HEK293 (cell line): ENCODE measurements around the gene B4GALNT1.

ENCODE experiments used
- CTCF ChIA-PET: fragments of 350-600 bp; formaldehyde crosslinking; extraction: SDS; loops from one replicate; lab custom pipeline; 2021; ENCODE audit warnings: antibody characterized with exemption; lab: Yijun Ruan, JAX
- POLR2A ChIA-PET: fragments of 300-600 bp; formaldehyde crosslinking; extraction: SDS; loops from one replicate; lab custom pipeline; 2020; ENCODE audit warnings: antibody characterized with exemption, inconsistent platforms; lab: Yijun Ruan, JAX
- H3K27ac ChIP-seq: fragments of 200-500 bp; sonication (Bioruptor generic); 2 replicates; pipeline ENCODE4 v1.5.1; 2014; ENCODE audit warnings: low read depth, low read length, control low read depth, inconsistent platforms; ENCODE audit errors: extremely low read depth
- H3K36me3 ChIP-seq, 2 experiments: fragments of 200-500 bp in 1 of 2; sonication (Bioruptor generic) in 1 of 2; 1 replicate in 1 of 2; 2 replicates in 1 of 2; pipeline ENCODE4 v1.5.1; 2014 to 2017; ENCODE audit warnings: inconsistent platforms in 2 of 2, low read length in 2 of 2; ENCODE audit not compliant: control insufficient read depth in 2 of 2, insufficient read depth in 1 of 2
- H3K4me1 ChIP-seq: fragments of 200-500 bp; sonication (Bioruptor generic); 2 replicates; pipeline ENCODE4 v1.5.1; 2014; ENCODE audit warnings: mild to moderate bottlenecking, low read length, inconsistent platforms; ENCODE audit not compliant: control insufficient read depth, insufficient read depth
- H3K4me3 ChIP-seq: 2 replicates; pipeline ENCODE4 v1.5.1; 2011; ENCODE audit warnings: low read depth, mild to moderate bottlenecking, control low read depth, low read length, moderate library complexity
- H3K9me3 ChIP-seq: fragments of 200-500 bp; sonication (Bioruptor generic); 2 replicates; pipeline ENCODE4 v1.5.1; 2014; ENCODE audit warnings: low read depth, low read length, inconsistent platforms; ENCODE audit not compliant: control insufficient read depth, insufficient read depth
- PBX3 ChIP-seq: sonication (generic); formaldehyde crosslinking; IDR thresholded peaks from 2 replicates; pipeline ENCODE4 v1.8.1; 2022; ENCODE audit warnings: mild to moderate bottlenecking, moderate library complexity, missing genetic modification reagents
- ZBTB48 ChIP-seq: fragments of 450-650 bp; formaldehyde crosslinking; IDR thresholded peaks from 2 replicates; pipeline ENCODE4 v1.5.1; 2016; ENCODE audit warnings: missing biosample characterization, missing genetic modification characterization
- ZBTB7A ChIP-seq: fragments of 450-650 bp; formaldehyde crosslinking; IDR thresholded peaks from 2 replicates; pipeline ENCODE4 v1.5.1; 2016; ENCODE audit warnings: low read depth, missing biosample characterization, missing genetic modification characterization
- ZEB2 ChIP-seq: fragments of 450-650 bp; formaldehyde crosslinking; IDR thresholded peaks from 2 replicates; pipeline ENCODE4 v1.5.1; 2016; ENCODE audit warnings: missing biosample characterization, missing genetic modification characterization
- ZNF155 ChIP-seq: fragments of 450-650 bp; formaldehyde crosslinking; IDR thresholded peaks from 2 replicates; pipeline ENCODE4 v1.5.1; 2016; ENCODE audit warnings: missing biosample characterization, missing genetic modification characterization
- ZNF174 ChIP-seq: fragments of 450-650 bp; formaldehyde crosslinking; IDR thresholded peaks from 2 replicates; pipeline ENCODE4 v1.5.0; 2017; ENCODE audit warnings: missing biosample characterization, mild to moderate bottlenecking, missing genetic modification characterization
- ZNF280D ChIP-seq: fragments of 450-650 bp; formaldehyde crosslinking; IDR thresholded peaks from 2 replicates; pipeline ENCODE4 v1.5.1; 2016; ENCODE audit warnings: missing biosample characterization, missing genetic modification characterization
- ZNF324 ChIP-seq: fragments of 450-650 bp; formaldehyde crosslinking; IDR thresholded peaks from 2 replicates; pipeline ENCODE4 v1.5.1; 2016; ENCODE audit warnings: missing biosample characterization, missing genetic modification characterization
- ZNF514 ChIP-seq: fragments of 450-650 bp; formaldehyde crosslinking; IDR thresholded peaks from 2 replicates; pipeline ENCODE4 v1.5.1; 2016; ENCODE audit warnings: missing biosample characterization, missing genetic modification characterization
- ZNF558 ChIP-seq: fragments of 450-650 bp; formaldehyde crosslinking; IDR thresholded peaks from 2 replicates; pipeline ENCODE4 v1.5.1; 2016; ENCODE audit warnings: missing biosample characterization, missing genetic modification characterization
- ZNF571 ChIP-seq: fragments of 450-650 bp; formaldehyde crosslinking; IDR thresholded peaks from 2 replicates; pipeline ENCODE4 v1.5.0; 2017; ENCODE audit warnings: missing biosample characterization, missing genetic modification characterization
- ZNF623 ChIP-seq: fragments of 450-650 bp; formaldehyde crosslinking; IDR thresholded peaks from 2 replicates; pipeline ENCODE4 v1.5.1; 2016; ENCODE audit warnings: missing biosample characterization, missing genetic modification characterization
- ZNF645 ChIP-seq: fragments of 450-650 bp; formaldehyde crosslinking; IDR thresholded peaks from 2 replicates; pipeline ENCODE4; 2016; ENCODE audit warnings: missing biosample characterization, missing genetic modification characterization
- ZNF660 ChIP-seq: fragments of 450-650 bp; IDR thresholded peaks from 2 replicates; pipeline ENCODE4 v1.5.1; 2018; ENCODE audit warnings: missing biosample characterization, mild to moderate bottlenecking, missing genetic modification characterization
- ZNF664 ChIP-seq: fragments of 450-650 bp; formaldehyde crosslinking; IDR thresholded peaks from 2 replicates; pipeline ENCODE4 v1.5.1; 2016; ENCODE audit warnings: missing biosample characterization, missing genetic modification characterization
- ZSCAN4 ChIP-seq: fragments of 450-650 bp; formaldehyde crosslinking; IDR thresholded peaks from 2 replicates; pipeline ENCODE4 v1.5.1; 2017; ENCODE audit warnings: missing biosample characterization, missing genetic modification characterization
- ZSCAN5A ChIP-seq: fragments of 450-650 bp; formaldehyde crosslinking; IDR thresholded peaks from 2 replicates; pipeline ENCODE4 v1.5.1; 2016; ENCODE audit warnings: missing biosample characterization, missing genetic modification characterization
- TF ChIP-seq, protein P1 (sequence below): fragments of 450-650 bp; formaldehyde crosslinking; IDR thresholded peaks from 2 replicates; pipeline ENCODE4 v1.5.1; 2016; ENCODE audit warnings: missing biosample characterization, missing genetic modification characterization
- TF ChIP-seq, protein P2 (sequence below): fragments of 450-650 bp; formaldehyde crosslinking; IDR thresholded peaks from 2 replicates; pipeline ENCODE4 v1.5.1; 2016; ENCODE audit warnings: missing biosample characterization, missing genetic modification characterization
- TF ChIP-seq, protein P3 (sequence below): fragments of 450-650 bp; formaldehyde crosslinking; IDR thresholded peaks from 2 replicates; pipeline ENCODE4 v1.5.1; 2016; ENCODE audit warnings: missing biosample characterization, missing genetic modification characterization

The B4GALNT1 gene

DNA sequence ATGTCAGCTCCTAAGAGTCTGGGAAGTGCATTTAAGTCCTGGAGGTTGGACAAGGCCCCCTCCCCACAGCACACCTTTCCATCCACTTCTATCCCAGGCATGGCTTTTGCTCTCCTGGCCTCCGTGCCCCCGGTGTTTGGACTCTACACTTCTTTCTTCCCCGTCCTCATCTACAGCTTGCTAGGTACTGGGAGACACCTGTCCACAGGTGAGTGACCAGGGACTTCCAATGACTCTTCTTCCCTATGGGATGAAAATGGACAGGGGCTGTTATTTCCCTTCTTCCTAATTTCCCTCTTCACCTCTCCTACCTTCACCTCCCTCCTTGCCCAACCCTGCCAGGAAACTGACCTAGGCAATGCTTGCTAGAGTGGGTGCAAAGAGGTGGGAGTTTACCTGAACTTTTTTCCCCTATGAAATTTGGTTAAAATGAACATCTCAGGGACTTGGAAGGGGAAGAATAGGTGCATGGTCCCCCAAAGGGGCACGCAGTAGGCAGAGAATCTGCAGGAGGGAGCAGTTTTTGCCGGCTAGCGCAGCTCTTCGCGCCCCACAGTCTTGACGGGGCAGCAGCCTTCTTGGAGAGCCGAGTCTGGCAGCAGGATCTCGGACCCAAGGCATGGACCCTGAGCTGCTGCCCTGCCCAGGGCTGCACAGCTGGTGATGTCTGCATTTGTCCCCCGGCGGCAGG lies 12.6 kb downstream of the B4GALNT1 start:
- Histone ChIP-seq H3K9me3 (no peaks in the 10 kb centered on the region), H3K36me3 (peaks cover 0 to 50% of the 10 kb centered on the region in 2 experiments; a peak in 1 of 3 replicates), H3K27ac (no peak overlapping the region), H3K4me3 (no peak overlapping the region), H3K4me1 (no peaks in the 10 kb centered on the region)
- POLR2A ChIA-PET, result interaction anchor here (0.6 to 1.8 kb wide), 4 partner anchors 9 to 109 kb away, joined by 3 to 7 read pairs (median 4); partner anchors contain the start of genes ARHGEF25 and DTX3
- CTCF ChIA-PET, result interaction anchor here (0.6 to 4.5 kb wide), 18 partner anchors 10 to 992 kb away, joined by 3 to 113 read pairs (median 4); partner anchors contain the start of genes B4GALNT1 and DCTN2
- TF ChIP-seq ZEB2 (tag by site-specific recombination) (0 out of 2 replicates have a peak, but pooled peaks have one; percentile 38), ZBTB48 (tag by site-specific recombination) (no peak), ZNF664 (no peak), ZNF660 (tag by site-specific recombination) (no peak), ZNF645 (tag by site-specific recombination) (no peak), ZNF174 (tag by site-specific recombination) (no peak), ZSCAN4 (tag by site-specific recombination) (no peak)
- TF ChIP-seq, protein P1, sequence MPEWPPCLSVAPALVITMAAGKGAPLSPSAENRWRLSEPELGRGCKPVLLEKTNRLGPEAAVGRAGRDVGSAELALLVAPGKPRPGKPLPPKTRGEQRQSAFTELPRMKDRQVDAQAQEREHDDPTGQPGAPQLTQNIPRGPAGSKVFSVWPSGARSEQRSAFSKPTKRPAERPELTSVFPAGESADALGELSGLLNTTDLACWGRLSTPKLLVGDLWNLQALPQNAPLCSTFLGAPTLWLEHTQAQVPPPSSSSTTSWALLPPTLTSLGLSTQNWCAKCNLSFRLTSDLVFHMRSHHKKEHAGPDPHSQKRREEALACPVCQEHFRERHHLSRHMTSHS, result no peak

DNA sequence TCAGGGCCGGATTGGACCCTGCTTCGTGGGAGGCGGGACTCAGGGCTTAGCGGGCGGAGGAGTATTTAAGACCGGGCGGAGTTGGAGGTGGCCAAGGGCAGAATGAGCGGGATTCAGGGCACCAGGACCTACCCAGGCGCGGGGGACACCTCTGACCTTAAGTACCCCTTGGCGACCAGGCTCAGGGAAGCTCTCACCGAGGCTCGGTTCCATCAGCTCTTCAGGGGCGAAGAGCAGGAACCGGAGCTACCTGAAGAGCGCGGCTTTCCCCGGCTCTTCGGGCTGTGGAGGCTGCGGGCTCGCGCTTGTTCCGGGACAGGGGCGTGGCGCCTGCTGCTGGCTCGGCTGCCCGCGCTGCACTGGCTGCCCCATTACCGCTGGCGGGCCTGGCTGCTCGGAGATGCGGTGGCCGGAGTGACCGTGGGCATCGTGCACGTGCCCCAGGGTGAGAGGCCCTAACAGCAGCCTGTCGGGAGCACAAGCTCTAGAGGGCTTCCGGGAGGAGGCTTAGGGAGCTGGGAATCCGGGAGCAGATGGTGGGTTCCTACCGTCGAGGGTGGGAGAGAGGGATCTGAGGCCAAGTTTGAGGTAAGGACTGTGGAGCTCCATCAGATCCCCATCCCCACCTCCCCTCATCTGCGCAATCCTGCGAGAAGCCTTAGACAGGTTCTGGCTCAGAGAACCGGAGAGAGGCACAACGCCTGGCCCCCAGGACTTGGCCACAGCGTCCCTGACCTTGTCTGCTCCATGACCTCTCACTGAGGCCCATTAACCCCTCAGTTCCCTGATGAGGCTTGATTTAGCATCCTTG lies 13.4 kb downstream of the B4GALNT1 start:
- H3K9me3 ChIP-seq, result no peaks in the 10 kb centered on the region
- peaks cover 0 to 50% of the 10 kb centered on the region in 2 experiments; a peak in 1 of 3 replicates for H3K36me3 ChIP-seq
- POLR2A ChIA-PET, result interaction anchor here (0.5 to 1.8 kb wide), 5 partner anchors 8 to 161 kb away, joined by 3 to 7 read pairs (median 4); partner anchors contain the start of genes ARHGEF25 and DTX3
- CTCF ChIA-PET, result interaction anchor here (0.9 to 4.5 kb wide), 10 partner anchors 11 to 83 kb away, joined by 3 to 113 read pairs (median 4); partner anchors contain the start of genes B4GALNT1 and DCTN2
- H3K4me3 ChIP-seq, result no peak overlapping the region
- H3K27ac ChIP-seq, result no peak overlapping the region
- H3K4me1 ChIP-seq, result no peaks in the 10 kb centered on the region
- TF ChIP-seq, protein P2, sequence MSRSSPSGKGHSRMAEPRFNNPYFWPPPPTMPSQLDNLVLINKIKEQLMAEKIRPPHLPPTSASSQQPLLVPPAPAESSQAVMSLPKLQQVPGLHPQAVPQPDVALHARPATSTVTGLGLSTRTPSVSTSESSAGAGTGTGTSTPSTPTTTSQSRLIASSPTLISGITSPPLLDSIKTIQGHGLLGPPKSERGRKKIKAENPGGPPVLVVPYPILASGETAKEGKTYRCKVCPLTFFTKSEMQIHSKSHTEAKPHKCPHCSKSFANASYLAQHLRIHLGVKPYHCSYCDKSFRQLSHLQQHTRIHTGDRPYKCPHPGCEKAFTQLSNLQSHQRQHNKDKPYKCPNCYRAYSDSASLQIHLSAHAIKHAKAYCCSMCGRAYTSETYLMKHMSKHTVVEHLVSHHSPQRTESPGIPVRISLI, result no peak
- TF ChIP-seq ZBTB7A (tag by site-specific recombination) (no peak), ZNF514 (no peak), ZNF324 (no peak), ZNF571 (no peak), ZNF155 (tag by site-specific recombination) (no peak), ZSCAN5A (no peak), PBX3 (CRISPR knock-in tag) (no peak), ZNF280D (tag by site-specific recombination) (no peak), ZNF558 (tag by site-specific recombination) (no peak), ZNF623 (tag by site-specific recombination) (no peak)
- TF ChIP-seq, protein P3, sequence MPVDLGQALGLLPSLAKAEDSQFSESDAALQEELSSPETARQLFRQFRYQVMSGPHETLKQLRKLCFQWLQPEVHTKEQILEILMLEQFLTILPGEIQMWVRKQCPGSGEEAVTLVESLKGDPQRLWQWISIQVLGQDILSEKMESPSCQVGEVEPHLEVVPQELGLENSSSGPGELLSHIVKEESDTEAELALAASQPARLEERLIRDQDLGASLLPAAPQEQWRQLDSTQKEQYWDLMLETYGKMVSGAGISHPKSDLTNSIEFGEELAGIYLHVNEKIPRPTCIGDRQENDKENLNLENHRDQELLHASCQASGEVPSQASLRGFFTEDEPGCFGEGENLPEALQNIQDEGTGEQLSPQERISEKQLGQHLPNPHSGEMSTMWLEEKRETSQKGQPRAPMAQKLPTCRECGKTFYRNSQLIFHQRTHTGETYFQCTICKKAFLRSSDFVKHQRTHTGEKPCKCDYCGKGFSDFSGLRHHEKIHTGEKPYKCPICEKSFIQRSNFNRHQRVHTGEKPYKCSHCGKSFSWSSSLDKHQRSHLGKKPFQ (tag by site-specific recombination), result no peak
